Endothelial cell (in vitro differentiated cells): ENCODE data around the gene CHN2. TPM values are rescaled to one million over a fixed set of nuclear protein-coding genes. Genes with fewer than 3 reads are reported as not detected.
"Not testable (repeated sequence)": the region's sequence is repeated elsewhere in the genome, so short reads cannot be mapped to it uniquely, and the experiment has no call there.

Source experiments
- DNase-seq: peaks from one replicate; pipeline ENCODE4 v3.0.0; 2021; ENCODE audit warnings: low spot score
- H3K27ac Mint-ChIP-seq: one replicate; pipeline ENCODE4 v1.8.0; 2021; ENCODE audit warnings: mixed read lengths, inconsistent platforms; ENCODE audit not compliant: unreplicated experiment
- H3K27me3 Mint-ChIP-seq: one replicate; pipeline ENCODE4 v1.8.0; 2021; ENCODE audit warnings: mild to moderate bottlenecking, moderate library complexity, mixed read lengths, inconsistent platforms; ENCODE audit not compliant: unreplicated experiment
- H3K36me3 Mint-ChIP-seq: one replicate; pipeline ENCODE4 v1.8.0; 2021; ENCODE audit warnings: mild to moderate bottlenecking, low read depth, mixed read lengths, inconsistent platforms; ENCODE audit not compliant: unreplicated experiment
- H3K4me1 Mint-ChIP-seq: one replicate; pipeline ENCODE4 v1.8.0; 2021; ENCODE audit warnings: mild to moderate bottlenecking, mixed read lengths, inconsistent platforms; ENCODE audit not compliant: unreplicated experiment
- H3K4me3 Mint-ChIP-seq: one replicate; pipeline ENCODE4 v1.8.0; 2021; ENCODE audit warnings: mild to moderate bottlenecking, mixed read lengths, inconsistent platforms; ENCODE audit not compliant: unreplicated experiment
- H3K9me3 Mint-ChIP-seq: one replicate; pipeline ENCODE4 v1.8.0; 2021; ENCODE audit warnings: mixed read lengths, inconsistent platforms; ENCODE audit not compliant: unreplicated experiment
- CTCF ChIP-seq: fragments of 200-600 bp; sonication (generic); IDR thresholded peaks from one replicate; pipeline ENCODE4 v1.5.0; 2021; ENCODE audit warnings: antibody characterized with exemption; ENCODE audit not compliant: unreplicated experiment
- total RNA-seq: library from RNA; stranded (reverse); fragmentation: NEBNext Ultra II Directional; extraction: Animal tissue kit (Norgen Biotek cat#: 25700); gene quantifications from one replicate; pipeline ENCODE4 v1.2.1, GENCODE V29; 2021; ENCODE audit not compliant: unreplicated experiment

The CHN2 gene
- total RNA-seq, 1 donor from 2014 or later = 3.4 TPM

- TF ChIP-seq CTCF = no peak
- Mint-ChIP-seq H3K27me3 (peaks cover under 1% of the 10 kb centered on the region), H3K27ac (no peak overlapping the region), H3K4me1 (peaks cover 12% of the 10 kb centered on the region), H3K4me3 (no peak overlapping the region), H3K9me3 (no peaks in the 10 kb centered on the region), H3K36me3 (no peaks in the 10 kb centered on the region)
- no peak for DNase-seq
Measured at GRCh38 chr7:29511851-29512250, 317.3 kb downstream of the CHN2 start.

DNA sequence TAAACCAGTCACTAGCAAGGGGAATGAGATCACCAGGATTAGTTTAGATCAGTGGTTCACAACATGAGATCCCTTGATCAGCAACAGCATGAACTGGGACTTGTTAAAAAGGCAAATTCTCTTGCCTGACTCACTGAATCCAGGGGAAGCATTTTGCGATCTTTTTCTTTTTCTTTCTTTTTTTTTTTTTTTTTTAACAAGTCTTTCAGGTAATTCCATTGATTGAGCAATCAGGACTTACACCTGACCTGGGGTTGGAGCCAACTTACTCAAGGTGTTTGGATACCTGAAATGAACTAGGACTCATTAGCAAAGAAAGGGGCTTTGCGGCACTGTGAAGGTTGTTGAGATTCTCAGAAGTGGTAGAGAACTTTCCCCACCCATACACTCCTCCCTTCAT, 321.9 kb downstream of the CHN2 start:
- no peak for TF ChIP-seq CTCF
- no peak for DNase-seq
- Mint-ChIP-seq H3K36me3 (no peaks in the 10 kb centered on the region), H3K4me1 (peaks cover 2% of the 10 kb centered on the region), H3K27ac (no peak overlapping the region), H3K27me3 (peaks cover 1% of the 10 kb centered on the region), H3K9me3 (no peaks in the 10 kb centered on the region), H3K4me3 (no peak overlapping the region)

GRCh38 chr7:29518616-29519015, 324.0 kb downstream of the CHN2 start:
- H3K36me3 Mint-ChIP-seq = no peaks in the 10 kb centered on the region
- DNase-seq = no peak
- no peak overlapping the region for H3K27ac Mint-ChIP-seq
- peaks cover 1% of the 10 kb centered on the region for H3K27me3 Mint-ChIP-seq
- no peaks in the 10 kb centered on the region for H3K4me1 Mint-ChIP-seq
- H3K4me3 Mint-ChIP-seq = no peak overlapping the region
- no peak for TF ChIP-seq CTCF
- H3K9me3 Mint-ChIP-seq = no peaks in the 10 kb centered on the region

- Mint-ChIP-seq H3K4me3 (no peak overlapping the region), H3K27me3 (no peaks in the 10 kb centered on the region), H3K9me3 (no peaks in the 10 kb centered on the region), H3K27ac (no peak overlapping the region), H3K4me1 (no peaks in the 10 kb centered on the region), H3K36me3 (no peaks in the 10 kb centered on the region)
- no peak for DNase-seq
- TF ChIP-seq CTCF = no peak
Measured at GRCh38 chr7:29523728-29524127, 329.2 kb downstream of the CHN2 start.

DNA sequence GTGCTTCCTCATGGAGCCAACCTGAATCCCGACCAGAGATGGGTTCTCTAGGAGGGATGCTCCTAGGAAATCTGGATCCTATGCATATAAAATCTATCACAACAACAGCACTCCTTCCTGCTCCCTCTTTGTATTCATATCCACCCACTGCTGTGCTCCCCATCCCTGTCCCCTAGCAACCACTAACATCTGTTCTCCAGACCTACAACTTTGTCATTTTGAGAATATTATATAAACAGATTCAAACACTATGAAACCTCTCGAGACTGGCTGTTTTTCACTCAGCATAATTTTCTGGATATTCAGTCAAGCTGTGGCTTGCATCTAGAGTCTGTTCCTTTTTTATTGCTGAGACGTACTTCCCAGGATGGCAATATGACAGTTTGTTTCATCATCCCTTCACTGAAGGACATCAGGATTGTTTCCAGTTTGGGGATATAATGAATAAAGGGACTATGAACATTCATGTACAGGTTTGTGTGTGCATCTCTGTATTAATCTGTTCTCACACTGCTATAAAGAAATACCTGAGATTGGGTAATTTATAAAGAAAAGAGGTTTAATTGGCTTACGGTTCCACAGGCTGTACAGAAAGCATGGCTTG, 333.0 kb downstream of the CHN2 start:
- H3K27ac Mint-ChIP-seq = no peak overlapping the region

DNA sequence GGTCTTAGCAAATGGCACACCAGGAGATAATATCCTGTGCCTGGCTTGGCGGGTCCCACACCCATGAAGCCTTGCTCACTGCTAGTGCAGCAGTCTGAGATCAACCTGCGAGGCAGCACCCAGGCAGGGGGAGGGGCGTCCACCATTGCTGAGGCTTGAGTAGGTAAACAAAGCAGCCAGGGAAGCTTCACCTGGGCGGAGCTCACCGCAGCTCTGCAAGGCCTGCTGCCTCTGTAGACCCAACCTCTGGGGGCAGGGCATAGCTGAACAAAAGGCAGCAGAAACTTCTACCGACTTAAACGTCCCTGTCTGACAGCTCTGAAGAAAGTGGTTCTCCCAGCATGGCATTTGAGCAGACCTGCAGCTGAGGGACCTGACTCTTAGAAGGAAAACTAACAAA, 334.0 kb downstream of the CHN2 start:
- H3K27ac Mint-ChIP-seq, H3K9me3 Mint-ChIP-seq, DNase-seq, H3K4me3 Mint-ChIP-seq, H3K27me3 Mint-ChIP-seq, H3K4me1 Mint-ChIP-seq, H3K36me3 Mint-ChIP-seq: not testable (repeated sequence)

More for the DNA sequence above, 333.0 kb downstream of the CHN2 start:
- H3K4me1 Mint-ChIP-seq = no peaks in the 10 kb centered on the region
- DNase-seq = no peak
- no peaks in the 10 kb centered on the region for H3K36me3 Mint-ChIP-seq
- H3K4me3 Mint-ChIP-seq = no peak overlapping the region
- TF ChIP-seq CTCF = no peak
- no peaks in the 10 kb centered on the region for H3K9me3 Mint-ChIP-seq
- no peaks in the 10 kb centered on the region for H3K27me3 Mint-ChIP-seq
